T-helper 17 cell (primary cell): ENCODE data around the gene ZFYVE9. TPM values are rescaled to one million over a fixed set of nuclear protein-coding genes. Genes with fewer than 3 reads are reported as not detected.

Source experiments
- ATAC-seq: fragments of 150-1000 bp; cut with Tn5 transposase; 2 replicates; pipeline ENCODE4 v1.10.0; 2021; ENCODE audit warnings: mild to moderate bottlenecking, moderate library complexity
- DNase-seq, 3 donors: peaks; one replicate each; pipeline versions ENCODE4 v3.0.0 to v3.0.0-alpha.2; 2020 to 2021
- H3K9me3 ChIP-seq: one replicate; pipeline ENCODE4 v1.7.0; 2013; ENCODE audit warnings: low read length, mild to moderate bottlenecking; ENCODE audit not compliant: control insufficient read depth, poor library complexity, severe bottlenecking
- H3K27ac Mint-ChIP-seq: one replicate; pipeline ENCODE4 v1.8.0; 2022; ENCODE audit warnings: mild to moderate bottlenecking, moderate library complexity, mixed read lengths
- H3K27me3 Mint-ChIP-seq: one replicate; pipeline ENCODE4 v1.8.0; 2022; ENCODE audit warnings: mixed read lengths
- H3K36me3 Mint-ChIP-seq: one replicate; pipeline ENCODE4 v1.8.0; 2022; ENCODE audit warnings: low read depth, mixed read lengths
- H3K4me1 Mint-ChIP-seq: one replicate; pipeline ENCODE4 v1.8.0; 2022; ENCODE audit warnings: mild to moderate bottlenecking, mixed read lengths
- H3K4me3 Mint-ChIP-seq: one replicate; pipeline ENCODE4 v1.8.0; 2022; ENCODE audit warnings: mild to moderate bottlenecking, moderate library complexity, mixed read lengths
- total RNA-seq, 4 donors: library from RNA in 2 of 4; stranded (reverse) in 2 of 4; gene quantifications; one replicate each; pipeline ENCODE4 v1.2.3 and lab custom pipeline; 2022 to 2026

ZFYVE9 gene
- total RNA-seq, 2 donors from 2014 or later, result 3.7 to 5.7 TPM

DNA sequence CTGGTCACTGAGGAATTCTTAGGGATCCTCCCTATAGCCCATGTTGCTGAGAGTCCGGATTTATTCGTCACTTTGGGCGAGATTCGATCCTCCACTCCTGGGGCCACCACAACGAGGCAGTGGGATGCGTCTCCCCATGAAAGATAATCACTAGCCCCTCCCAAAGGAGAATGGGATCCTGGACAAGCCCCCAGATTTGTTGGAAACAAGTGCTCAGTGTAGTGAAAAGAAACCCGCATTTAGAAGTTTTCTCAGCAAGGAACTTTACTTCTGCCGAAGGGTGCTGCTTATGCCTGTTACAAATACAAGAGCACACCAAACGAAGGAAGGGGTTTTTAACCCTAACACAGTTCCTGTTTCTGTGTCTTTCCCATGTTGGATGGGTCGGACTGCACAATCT lies 83.3 kb downstream of the ZFYVE9 start:
- H3K4me3 Mint-ChIP-seq, result no peak overlapping the region
- H3K36me3 Mint-ChIP-seq, result no peaks in the 10 kb centered on the region
- DNase-seq, result no peak
- no peak overlapping the region for H3K27ac Mint-ChIP-seq
- H3K27me3 Mint-ChIP-seq, result no peaks in the 10 kb centered on the region
- no peaks in the 10 kb centered on the region for H3K4me1 Mint-ChIP-seq
- no peak for ATAC-seq
- H3K9me3 ChIP-seq, result no peaks in the 10 kb centered on the region

GRCh38 chr1:52229494-52229893 lies 87.6 kb downstream of the ZFYVE9 start:
- Mint-ChIP-seq H3K4me1 (peaks cover under 1% of the 10 kb centered on the region), H3K27ac (no peak overlapping the region), H3K4me3 (no peak overlapping the region), H3K27me3 (no peaks in the 10 kb centered on the region), H3K36me3 (no peaks in the 10 kb centered on the region)
- ATAC-seq (no peak), DNase-seq (no peak)
- H3K9me3 ChIP-seq, result no peaks in the 10 kb centered on the region

- DNase-seq, result no peak
- peaks cover 7% of the 10 kb centered on the region for H3K4me1 Mint-ChIP-seq
- H3K27me3 Mint-ChIP-seq, result no peaks in the 10 kb centered on the region
- no peak for ATAC-seq
- no peaks in the 10 kb centered on the region for H3K9me3 ChIP-seq
- H3K27ac Mint-ChIP-seq, result no peak overlapping the region
- H3K4me3 Mint-ChIP-seq, result no peak overlapping the region
- peaks cover 2% of the 10 kb centered on the region for H3K36me3 Mint-ChIP-seq
These were observed 91.6 kb downstream of the ZFYVE9 start for GRCh38 chr1:52233463-52233862.

GRCh38 chr1:52234014-52234413 lies 92.1 kb downstream of the ZFYVE9 start:
- Mint-ChIP-seq H3K27ac (no peak overlapping the region), H3K27me3 (no peaks in the 10 kb centered on the region), H3K36me3 (peaks cover 2% of the 10 kb centered on the region), H3K4me3 (no peak overlapping the region), H3K4me1 (peaks cover 7% of the 10 kb centered on the region)
- H3K9me3 ChIP-seq, result no peaks in the 10 kb centered on the region
- DNase-seq, result no peak
- ATAC-seq, result no peak

DNA sequence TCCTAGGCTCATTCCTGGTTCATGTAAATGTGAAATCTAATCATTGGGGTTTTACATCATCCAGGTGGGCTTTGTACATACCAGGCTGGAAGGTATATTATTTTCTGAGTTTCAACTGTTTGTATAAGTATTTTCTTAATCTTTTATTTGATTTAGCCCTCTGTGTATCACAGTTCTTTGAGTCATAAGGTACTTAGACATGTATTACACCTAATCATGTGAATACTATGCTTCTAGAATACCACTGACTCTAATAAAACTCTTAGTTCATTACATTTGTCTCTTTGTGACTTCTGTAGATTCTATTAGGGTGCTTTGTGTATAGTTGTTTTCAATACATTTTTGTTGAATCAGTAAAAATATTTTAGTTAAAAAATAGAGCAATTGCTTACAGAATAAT lies 92.8 kb downstream of the ZFYVE9 start:
- Mint-ChIP-seq H3K4me3 (no peak overlapping the region), H3K36me3 (peaks cover 2% of the 10 kb centered on the region), H3K27ac (no peak overlapping the region), H3K27me3 (no peaks in the 10 kb centered on the region), H3K4me1 (peaks cover 7% of the 10 kb centered on the region)
- no peaks in the 10 kb centered on the region for H3K9me3 ChIP-seq
- ATAC-seq, result no peak
- DNase-seq, result no peak

DNA sequence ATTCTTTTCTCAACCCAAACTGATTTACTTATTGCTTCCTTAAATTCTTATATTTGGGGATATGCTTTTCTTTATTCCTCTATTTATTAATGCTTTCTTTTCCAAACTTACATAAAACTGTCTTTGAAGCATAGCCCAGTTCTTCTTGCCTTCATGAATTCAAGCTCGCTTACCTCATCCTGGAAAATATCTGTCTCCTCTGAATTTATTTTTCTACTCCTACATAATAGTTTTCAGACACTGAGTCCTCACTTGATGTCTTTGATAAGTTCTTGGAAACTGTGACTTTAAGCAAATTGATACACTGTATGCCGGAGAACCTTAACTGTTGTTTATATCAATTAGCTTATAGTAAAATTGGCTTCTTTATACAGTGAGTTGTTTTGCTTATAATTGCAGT lies 93.8 kb downstream of the ZFYVE9 start:
- no peak for DNase-seq
- H3K9me3 ChIP-seq, result no peaks in the 10 kb centered on the region
- H3K36me3 Mint-ChIP-seq, result peaks cover 2% of the 10 kb centered on the region

DNA sequence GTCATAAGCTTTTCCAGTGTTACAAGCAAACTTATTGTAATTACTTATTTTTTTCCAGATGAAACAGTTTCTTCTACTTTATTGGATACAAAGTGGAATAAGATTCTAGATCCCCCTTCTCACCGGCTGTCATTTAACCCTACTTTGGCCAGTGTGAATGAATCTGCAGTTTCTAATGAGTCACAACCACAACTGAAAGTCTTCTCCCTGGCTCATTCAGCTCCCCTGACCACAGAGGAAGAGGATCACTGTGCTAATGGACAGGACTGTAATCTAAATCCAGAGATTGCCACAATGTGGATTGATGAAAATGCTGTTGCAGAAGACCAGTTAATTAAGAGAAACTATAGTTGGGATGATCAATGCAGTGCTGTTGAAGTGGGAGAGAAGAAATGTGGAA lies 95.5 kb downstream of the ZFYVE9 start:
- DNase-seq (no peak), ATAC-seq (no peak)
- H3K9me3 ChIP-seq, result no peaks in the 10 kb centered on the region
- Mint-ChIP-seq H3K27ac (no peak overlapping the region), H3K27me3 (no peaks in the 10 kb centered on the region), H3K4me1 (peaks cover 9% of the 10 kb centered on the region), H3K4me3 (no peak overlapping the region), H3K36me3 (peaks cover 2% of the 10 kb centered on the region)

More for the DNA sequence above, 93.8 kb downstream of the ZFYVE9 start:
- Mint-ChIP-seq H3K27ac (no peak overlapping the region), H3K4me1 (peaks cover 9% of the 10 kb centered on the region), H3K27me3 (no peaks in the 10 kb centered on the region), H3K4me3 (no peak overlapping the region)
- no peak for ATAC-seq

DNA sequence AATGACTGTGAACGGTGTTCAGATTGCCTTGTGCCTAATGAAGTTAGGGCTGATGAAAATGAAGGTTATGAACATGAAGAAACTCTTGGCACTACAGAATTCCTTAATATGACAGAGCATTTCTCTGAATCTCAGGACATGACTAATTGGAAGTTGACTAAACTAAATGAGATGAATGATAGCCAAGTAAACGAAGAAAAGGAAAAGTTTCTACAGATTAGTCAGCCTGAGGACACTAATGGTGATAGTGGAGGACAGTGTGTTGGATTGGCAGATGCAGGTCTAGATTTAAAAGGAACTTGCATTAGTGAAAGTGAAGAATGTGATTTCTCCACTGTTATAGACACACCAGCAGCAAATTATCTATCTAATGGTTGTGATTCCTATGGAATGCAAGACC lies 96.6 kb downstream of the ZFYVE9 start:
- no peaks in the 10 kb centered on the region for H3K9me3 ChIP-seq
- H3K27ac Mint-ChIP-seq, result no peak overlapping the region
- peaks cover 9% of the 10 kb centered on the region for H3K4me1 Mint-ChIP-seq
- peaks cover 2% of the 10 kb centered on the region for H3K36me3 Mint-ChIP-seq
- ATAC-seq (no peak), DNase-seq (no peak)
- H3K27me3 Mint-ChIP-seq, result no peaks in the 10 kb centered on the region
- H3K4me3 Mint-ChIP-seq, result no peak overlapping the region

GRCh38 chr1:52238887-52239707 lies 97.2 kb downstream of the ZFYVE9 start:
- Mint-ChIP-seq H3K4me1 (peaks cover 9% of the 10 kb centered on the region), H3K36me3 (peaks cover 2% of the 10 kb centered on the region), H3K4me3 (no peak overlapping the region), H3K27me3 (no peaks in the 10 kb centered on the region), H3K27ac (no peak overlapping the region)
- no peak for DNase-seq
- no peaks in the 10 kb centered on the region for H3K9me3 ChIP-seq
- ATAC-seq, result no peak

DNA sequence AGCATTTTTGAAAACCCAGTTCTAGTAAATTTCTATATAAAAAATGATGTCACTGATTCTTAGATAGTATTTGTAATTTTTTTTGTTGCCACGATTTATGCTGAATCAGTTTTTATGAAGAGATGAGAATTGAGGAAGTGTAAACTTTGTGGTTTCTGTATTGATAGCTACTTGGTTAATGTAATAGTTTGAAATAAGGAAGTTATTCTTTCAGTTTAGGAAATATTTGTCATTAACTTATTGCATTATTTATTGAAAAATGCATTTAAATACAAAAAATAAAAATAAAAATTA lies 97.8 kb downstream of the ZFYVE9 start:
- H3K4me1 Mint-ChIP-seq, result peaks cover 7% of the 10 kb centered on the region
- peaks cover 2% of the 10 kb centered on the region for H3K36me3 Mint-ChIP-seq
- ATAC-seq (no peak), DNase-seq (no peak)
- no peak overlapping the region for H3K27ac Mint-ChIP-seq
- no peak overlapping the region for H3K4me3 Mint-ChIP-seq
- H3K27me3 Mint-ChIP-seq, result no peaks in the 10 kb centered on the region
- H3K9me3 ChIP-seq, result no peaks in the 10 kb centered on the region

DNA sequence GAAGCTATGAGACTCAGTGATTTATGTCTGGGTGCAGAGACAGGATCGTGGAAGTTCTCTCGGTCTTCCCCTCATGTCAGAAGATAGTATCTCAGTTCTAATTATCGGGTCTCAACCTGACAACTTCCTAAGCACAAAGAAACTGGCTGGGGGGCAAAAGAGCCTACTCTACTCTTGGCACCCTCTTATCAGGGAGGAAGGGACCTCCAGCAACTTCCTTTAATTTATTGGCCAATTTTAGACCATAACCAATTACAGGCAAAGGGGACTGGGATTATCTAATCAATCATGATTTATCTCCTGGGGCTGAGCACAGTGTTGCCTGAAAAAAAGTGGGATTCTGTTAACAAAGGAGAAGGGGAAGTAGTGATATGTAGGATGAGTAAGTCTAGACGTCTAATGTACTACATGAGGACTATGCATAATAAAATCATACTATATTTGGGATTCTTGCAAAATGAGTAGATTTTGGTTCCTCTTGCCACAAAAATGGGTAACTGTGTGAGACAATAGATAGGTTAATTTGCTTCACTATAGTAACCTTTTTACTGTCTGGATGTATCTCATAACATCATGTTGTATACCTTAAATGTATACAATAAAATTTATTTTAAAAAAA lies 98.8 kb downstream of the ZFYVE9 start:
- no peaks in the 10 kb centered on the region for H3K9me3 ChIP-seq
- no peak for DNase-seq
- H3K36me3 Mint-ChIP-seq, result peaks cover 2% of the 10 kb centered on the region
- H3K4me1 Mint-ChIP-seq, result peaks cover 6% of the 10 kb centered on the region
- H3K27ac Mint-ChIP-seq, result no peak overlapping the region
- ATAC-seq, result no peak
- H3K27me3 Mint-ChIP-seq, result no peaks in the 10 kb centered on the region
- no peak overlapping the region for H3K4me3 Mint-ChIP-seq

DNA sequence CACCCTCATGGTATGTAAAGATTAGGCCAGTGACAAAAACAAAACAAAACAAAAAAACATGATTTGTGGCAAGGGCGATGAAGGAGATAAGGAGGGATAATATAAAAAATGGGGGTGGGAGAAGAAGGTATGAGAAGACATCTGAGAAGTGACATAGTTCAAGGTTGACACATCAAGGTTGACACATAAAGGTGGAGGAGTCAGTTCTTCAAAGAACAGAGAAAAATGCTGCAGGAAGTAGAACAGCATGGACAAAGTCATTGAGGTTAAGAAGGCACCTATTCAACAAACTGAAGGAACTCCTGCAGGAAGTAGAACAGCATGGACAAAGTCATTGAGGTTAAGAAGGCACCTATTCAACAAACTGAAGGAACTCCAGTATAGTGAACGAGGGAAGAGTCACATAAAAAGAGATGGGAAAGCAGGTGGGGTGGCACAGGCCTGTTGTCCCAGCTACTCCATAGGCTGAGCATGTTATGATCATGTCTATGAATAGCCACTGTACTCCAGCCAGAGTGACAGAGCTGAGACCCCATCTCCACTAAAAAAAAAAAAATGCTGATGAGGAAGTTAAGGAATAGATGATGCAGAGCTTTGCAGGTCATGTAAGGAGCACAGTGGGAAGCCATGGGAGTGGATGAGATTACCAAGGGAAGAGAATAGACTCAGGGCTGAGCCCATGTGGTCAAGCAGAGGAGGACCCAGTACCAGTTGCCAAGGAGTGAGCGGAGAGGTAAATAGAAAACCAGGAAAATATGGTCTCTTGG lies 101.5 kb downstream of the ZFYVE9 start:
- H3K4me3 Mint-ChIP-seq, result no peak overlapping the region
- no peaks in the 10 kb centered on the region for H3K27me3 Mint-ChIP-seq
- no peak overlapping the region for H3K27ac Mint-ChIP-seq
- no peaks in the 10 kb centered on the region for H3K36me3 Mint-ChIP-seq
- no peak for DNase-seq
- ATAC-seq, result no peak
- H3K9me3 ChIP-seq, result no peaks in the 10 kb centered on the region
- H3K4me1 Mint-ChIP-seq, result peaks cover 3% of the 10 kb centered on the region

GRCh38 chr1:52249831-52250230 lies 107.9 kb downstream of the ZFYVE9 start:
- no peak overlapping the region for H3K4me3 Mint-ChIP-seq

More at GRCh38 chr1:52249831-52250230, 107.9 kb downstream of the ZFYVE9 start:
- Mint-ChIP-seq H3K36me3 (peaks cover 3% of the 10 kb centered on the region), H3K27me3 (no peaks in the 10 kb centered on the region), H3K27ac (no peak overlapping the region), H3K4me1 (no peaks in the 10 kb centered on the region)
- ATAC-seq (no peak), DNase-seq (no peak)
- no peaks in the 10 kb centered on the region for H3K9me3 ChIP-seq
